Caco-2 (cell line): ENCODE measurements around the gene ERCC2. TPM values are rescaled to one million over a fixed set of nuclear protein-coding genes. Genes with fewer than 3 reads are reported as not detected.
"Not testable (repeated sequence)": the region's sequence is repeated elsewhere in the genome, so short reads cannot be mapped to it uniquely, and the experiment has no call there.

Experiments used
- BruUV-seq: library from RNA; stranded (reverse); fragments of 400-500 nt; replicated peaks from 2 replicates; lab custom pipeline; 2021; lab: Mats Ljungman, UMichigan
- CTCF ChIA-PET: fragments of 300-600 bp; sonication (Branson Sonifier 250); formaldehyde crosslinking; loops from one replicate; lab custom pipeline; 2022; ENCODE audit warnings: antibody characterized with exemption; lab: Charles Lee
- POLR2A ChIA-PET: fragments of 300-600 bp; sonication (Branson Sonifier 250); formaldehyde crosslinking; loops from one replicate; lab custom pipeline; 2022; ENCODE audit warnings: antibody characterized with exemption; lab: Charles Lee
- DNase-seq, 2 experiments: peaks; one replicate each; pipeline versions ENCODE4 v3.0.0 to v3.0.0-alpha.2; 2020 to 2022
- H3K27me3 ChIP-seq: replicated peaks from 2 replicates; pipeline ENCODE4 v1.6.0; 2011; ENCODE audit warnings: low read length; ENCODE audit not compliant: control insufficient read depth, insufficient read depth
- H3K36me3 ChIP-seq: 2 replicates; pipeline ENCODE4 v1.5.1; 2011; ENCODE audit warnings: low read length; ENCODE audit not compliant: control insufficient read depth, insufficient read depth
- H3K4me1 ChIP-seq: fragments of 250-450 bp; sonication (Bioruptor Pico); 2 replicates; pipeline ENCODE4 v1.5.1; 2020; ENCODE audit warnings: mild to moderate bottlenecking
- H3K4me3 ChIP-seq: 2 replicates; pipeline ENCODE4 v1.5.1; 2011; ENCODE audit warnings: low read depth, mild to moderate bottlenecking, control low read depth, low read length
- H3K9me3 ChIP-seq: fragments of 250-450 bp; sonication (Bioruptor Pico); 2 replicates; pipeline ENCODE4 v1.5.1; 2020; ENCODE audit warnings: mild to moderate bottlenecking, moderate library complexity
- H3K27ac Mint-ChIP-seq: one replicate; pipeline ENCODE4 v1.8.0; 2022; ENCODE audit warnings: mixed read lengths; ENCODE audit not compliant: unreplicated experiment
- H3K27me3 Mint-ChIP-seq: one replicate; pipeline ENCODE4 v1.8.0; 2022; ENCODE audit warnings: mixed read lengths; ENCODE audit not compliant: insufficient read depth, unreplicated experiment
- H3K36me3 Mint-ChIP-seq: one replicate; pipeline ENCODE4 v1.8.0; 2022; ENCODE audit warnings: mild to moderate bottlenecking, mixed read lengths; ENCODE audit not compliant: insufficient read depth, unreplicated experiment
- H3K4me1 Mint-ChIP-seq: one replicate; pipeline ENCODE4 v1.8.0; 2022; ENCODE audit warnings: low read depth, mixed read lengths; ENCODE audit not compliant: unreplicated experiment
- H3K4me3 Mint-ChIP-seq: one replicate; pipeline ENCODE4 v1.8.0; 2022; ENCODE audit warnings: mild to moderate bottlenecking, moderate library complexity, mixed read lengths; ENCODE audit not compliant: unreplicated experiment
- H3K9me3 Mint-ChIP-seq: one replicate; pipeline ENCODE4 v1.8.0; 2022; ENCODE audit warnings: mixed read lengths; ENCODE audit not compliant: unreplicated experiment
- intact Hi-C: fragments of 100-400 bp; cut with micrococcal nuclease; formaldehyde crosslinking; loops from one replicate; pipeline ENCODE4 v1.10.0; 2022; ENCODE audit not compliant: unreplicated experiment
- total RNA-seq: library from RNA; stranded (reverse); gene quantifications from 2 replicates; pipeline ENCODE4 v1.2.3, GENCODE V29; 2022
- TF ChIP-seq, protein P1 (sequence below), 2 experiments: fragments of 200-600 bp in 1 of 2; IDR thresholded peaks; 1 replicate in 1 of 2; 2 replicates in 1 of 2; pipeline versions ENCODE4 v1.5.1 to v1.8.0; 2011 to 2022; ENCODE audit warnings: antibody characterized with exemption in 1 of 2, control low read depth in 1 of 2, inconsistent platforms in 1 of 2, low read depth in 1 of 2, low read length in 1 of 2, mild to moderate bottlenecking in 1 of 2, moderate library complexity in 1 of 2; ENCODE audit not compliant: insufficient read depth in 1 of 2, severe bottlenecking in 1 of 2, unreplicated experiment in 1 of 2

The ERCC2 gene
- total RNA-seq, 1 experiment from 2014 or later: 86.8 TPM

DNA sequence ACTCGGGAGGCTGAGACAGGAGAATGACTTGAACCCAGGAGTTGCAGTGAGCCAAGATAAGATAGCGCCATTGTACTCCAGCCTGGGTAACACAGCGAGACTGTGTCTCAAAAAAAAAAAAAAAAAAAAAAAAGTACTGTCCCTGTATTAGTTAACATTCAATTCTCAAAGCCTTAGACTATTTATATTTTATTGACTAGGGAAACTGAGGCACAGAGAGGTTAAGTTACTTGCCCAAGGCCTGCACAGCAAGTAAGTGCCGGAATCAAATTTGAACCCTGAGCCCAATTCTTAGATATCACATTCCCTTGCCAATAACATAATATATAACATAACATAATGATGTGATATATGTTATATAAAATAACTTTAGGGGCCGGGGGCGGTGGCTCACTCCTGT is 30.7 kb downstream of the ERCC2 start:
- intact Hi-C loops: loop anchor here (2.0 to 5.0 kb wide), 3 partner anchors 87 to 179 kb away; partner anchors contain the start of genes BLOC1S3, MARK4, NKPD1 and TRAPPC6A
- Mint-ChIP-seq H3K4me3 (no peak overlapping the region), H3K36me3 (no peaks in the 10 kb centered on the region), H3K4me1 (no peaks in the 10 kb centered on the region), H3K27ac (no peak overlapping the region), H3K27me3 (no peaks in the 10 kb centered on the region), H3K9me3 (no peaks in the 10 kb centered on the region)
- ChIA-PET POLR2A (no interaction called here), CTCF (interaction anchor here (1.7 kb wide), 1 partner anchor 161 kb away, joined by 6 read pairs; the partner anchor contains the start of genes BLOC1S3 and TRAPPC6A)
- DNase-seq: no peak
- TF ChIP-seq, protein P1, sequence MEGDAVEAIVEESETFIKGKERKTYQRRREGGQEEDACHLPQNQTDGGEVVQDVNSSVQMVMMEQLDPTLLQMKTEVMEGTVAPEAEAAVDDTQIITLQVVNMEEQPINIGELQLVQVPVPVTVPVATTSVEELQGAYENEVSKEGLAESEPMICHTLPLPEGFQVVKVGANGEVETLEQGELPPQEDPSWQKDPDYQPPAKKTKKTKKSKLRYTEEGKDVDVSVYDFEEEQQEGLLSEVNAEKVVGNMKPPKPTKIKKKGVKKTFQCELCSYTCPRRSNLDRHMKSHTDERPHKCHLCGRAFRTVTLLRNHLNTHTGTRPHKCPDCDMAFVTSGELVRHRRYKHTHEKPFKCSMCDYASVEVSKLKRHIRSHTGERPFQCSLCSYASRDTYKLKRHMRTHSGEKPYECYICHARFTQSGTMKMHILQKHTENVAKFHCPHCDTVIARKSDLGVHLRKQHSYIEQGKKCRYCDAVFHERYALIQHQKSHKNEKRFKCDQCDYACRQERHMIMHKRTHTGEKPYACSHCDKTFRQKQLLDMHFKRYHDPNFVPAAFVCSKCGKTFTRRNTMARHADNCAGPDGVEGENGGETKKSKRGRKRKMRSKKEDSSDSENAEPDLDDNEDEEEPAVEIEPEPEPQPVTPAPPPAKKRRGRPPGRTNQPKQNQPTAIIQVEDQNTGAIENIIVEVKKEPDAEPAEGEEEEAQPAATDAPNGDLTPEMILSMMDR (IDR thresholded peaks at IDR 0.05; ENCODE audit: insufficient read depth in 1 of 2, low read depth in 1 of 2, low read length in 1 of 2, severe bottlenecking in 1 of 2, unreplicated experiment in 1 of 2): no peak
- H3K27me3 ChIP-seq: no peaks in the 10 kb centered on the region
- no TSS peak for BruUV-seq
- H3K4me1 ChIP-seq: no peaks in the 10 kb centered on the region
- H3K36me3 ChIP-seq: no peaks in the 10 kb centered on the region
- no peak overlapping the region for H3K4me3 ChIP-seq
- no peaks in the 10 kb centered on the region for H3K9me3 ChIP-seq

DNA sequence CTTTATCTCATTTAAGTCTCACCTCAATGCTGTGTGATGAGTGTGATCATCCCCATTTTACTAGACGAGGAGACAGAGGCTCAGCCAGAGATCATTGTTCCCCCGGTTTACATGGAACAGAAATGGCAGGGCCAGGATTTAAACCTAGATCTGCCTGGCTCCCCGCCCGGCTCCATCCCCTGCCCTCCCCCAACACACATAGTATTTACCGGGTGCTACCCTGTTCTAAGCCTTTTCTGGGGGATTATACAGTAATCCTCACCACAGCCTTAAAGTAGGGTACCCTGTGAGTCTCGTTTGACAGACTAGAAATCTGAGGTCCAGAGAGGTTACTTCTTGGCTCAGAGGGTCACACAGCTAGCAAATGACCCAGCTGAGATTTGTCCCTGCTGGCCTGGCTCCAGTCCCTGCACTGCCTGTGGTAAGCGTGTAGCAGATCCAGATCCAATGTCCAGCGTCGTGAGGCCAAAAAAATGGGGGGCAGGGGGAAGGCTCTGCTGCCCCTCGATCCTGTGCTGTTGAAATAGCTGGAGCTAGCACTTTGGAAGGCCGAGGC is 33.6 kb downstream of the ERCC2 start:
- Histone ChIP-seq H3K27me3 (no peaks in the 10 kb centered on the region), H3K36me3 (no peaks in the 10 kb centered on the region), H3K9me3 (no peaks in the 10 kb centered on the region), H3K4me3 (no peak overlapping the region), H3K4me1 (no peaks in the 10 kb centered on the region)
- Mint-ChIP-seq H3K27ac (no peak overlapping the region), H3K4me3 (no peak overlapping the region), H3K4me1 (no peaks in the 10 kb centered on the region), H3K27me3 (no peaks in the 10 kb centered on the region), H3K36me3 (no peaks in the 10 kb centered on the region), H3K9me3 (no peaks in the 10 kb centered on the region)
- ChIA-PET CTCF (no interaction called here), POLR2A (no interaction called here)
- no peak for DNase-seq
- TF ChIP-seq, protein P1 (IDR thresholded peaks at IDR 0.05; ENCODE audit: insufficient read depth in 1 of 2, low read depth in 1 of 2, low read length in 1 of 2, severe bottlenecking in 1 of 2, unreplicated experiment in 1 of 2): no peak
- BruUV-seq: no TSS peak
- intact Hi-C loops: loop anchor here (5.0 kb wide), 1 partner anchor 84 kb away; the partner anchor contains the start of gene MARK4

DNA sequence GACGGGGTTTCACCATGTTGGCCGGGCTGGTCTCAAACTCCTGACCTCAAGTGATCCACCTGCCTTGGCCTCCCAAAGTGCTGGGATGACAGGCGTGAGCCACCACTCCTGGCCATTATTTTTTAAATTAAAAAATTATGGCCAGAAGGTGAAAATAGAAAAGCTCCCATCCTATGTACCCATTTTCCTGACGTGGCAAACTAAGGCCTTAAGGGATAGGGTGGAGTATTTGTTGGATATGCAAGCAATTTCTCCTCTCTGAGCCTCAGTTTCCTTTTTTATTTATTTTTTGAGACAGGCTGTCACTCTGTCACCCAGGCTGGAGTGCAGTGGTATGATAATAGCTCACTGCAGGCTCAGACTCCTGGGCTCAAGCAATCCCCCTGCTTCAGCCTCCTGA is 35.5 kb downstream of the ERCC2 start:
- H3K27ac Mint-ChIP-seq, H3K9me3 Mint-ChIP-seq, H3K27me3 Mint-ChIP-seq, H3K36me3 ChIP-seq, H3K9me3 ChIP-seq, H3K4me3 Mint-ChIP-seq, H3K36me3 Mint-ChIP-seq, H3K4me1 Mint-ChIP-seq, H3K4me1 ChIP-seq, H3K27me3 ChIP-seq, BruUV-seq, H3K4me3 ChIP-seq, CTCF ChIA-PET, DNase-seq: not testable (repeated sequence)
- intact Hi-C loops: loop anchor here (5.0 kb wide), 1 partner anchor 83 kb away; the partner anchor contains the start of gene MARK4
- POLR2A ChIA-PET: interaction anchor here (0.7 kb wide), 1 partner anchor 34 kb away, joined by 9 read pairs; no protein-coding TSS in a partner anchor
